Measurements from ENCODE around the gene CABP7.

DNA sequence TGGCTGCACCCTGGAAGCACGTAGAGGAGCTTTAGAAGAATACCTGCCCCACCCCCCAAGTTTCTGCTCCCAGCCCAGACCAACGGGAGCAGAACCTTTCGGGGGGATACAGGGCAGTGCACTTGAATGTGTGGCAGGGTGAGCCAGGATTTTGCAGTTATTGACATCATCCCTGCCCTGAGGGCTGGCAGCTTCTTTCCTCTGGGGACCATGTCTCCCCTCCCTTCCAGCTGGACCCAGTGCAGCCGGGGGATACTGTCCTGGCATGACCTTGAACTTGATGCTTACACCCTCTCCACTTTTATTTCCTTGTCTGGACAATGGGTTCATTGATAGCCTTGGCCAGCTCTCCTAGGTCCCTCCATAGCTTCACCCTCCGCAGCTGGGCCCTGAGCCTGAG, 4.1 kb upstream of the CABP7 start:
- TF ChIP-seq, protein P1, sequence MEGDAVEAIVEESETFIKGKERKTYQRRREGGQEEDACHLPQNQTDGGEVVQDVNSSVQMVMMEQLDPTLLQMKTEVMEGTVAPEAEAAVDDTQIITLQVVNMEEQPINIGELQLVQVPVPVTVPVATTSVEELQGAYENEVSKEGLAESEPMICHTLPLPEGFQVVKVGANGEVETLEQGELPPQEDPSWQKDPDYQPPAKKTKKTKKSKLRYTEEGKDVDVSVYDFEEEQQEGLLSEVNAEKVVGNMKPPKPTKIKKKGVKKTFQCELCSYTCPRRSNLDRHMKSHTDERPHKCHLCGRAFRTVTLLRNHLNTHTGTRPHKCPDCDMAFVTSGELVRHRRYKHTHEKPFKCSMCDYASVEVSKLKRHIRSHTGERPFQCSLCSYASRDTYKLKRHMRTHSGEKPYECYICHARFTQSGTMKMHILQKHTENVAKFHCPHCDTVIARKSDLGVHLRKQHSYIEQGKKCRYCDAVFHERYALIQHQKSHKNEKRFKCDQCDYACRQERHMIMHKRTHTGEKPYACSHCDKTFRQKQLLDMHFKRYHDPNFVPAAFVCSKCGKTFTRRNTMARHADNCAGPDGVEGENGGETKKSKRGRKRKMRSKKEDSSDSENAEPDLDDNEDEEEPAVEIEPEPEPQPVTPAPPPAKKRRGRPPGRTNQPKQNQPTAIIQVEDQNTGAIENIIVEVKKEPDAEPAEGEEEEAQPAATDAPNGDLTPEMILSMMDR (conservative IDR thresholded peaks at IDR 0.05; ENCODE audit: low read depth, low read length), result no peak
- TF ChIP-seq EZH2 (IDR thresholded peaks at IDR 0.05; ENCODE audit: borderline replicate concordance, low read depth, low read length, poor library complexity, severe bottlenecking), result no peak

All from A673 (cell line).